ENCODE results near the gene NECAB3. TPM values are rescaled to one million over a fixed set of nuclear protein-coding genes. Genes with fewer than 3 reads are reported as not detected.

The NECAB3 gene
- total RNA-seq, 5 donors from 2014 or later (not counting 1 experiment from before 2014, with no cell fraction given): 8.5 to 33.9 (median 28.9) TPM

GRCh38 chr20:33621717-33622400, 52.4 kb downstream of the NECAB3 start:
- 100% methylated on average over 1 of the region's 4 CpGs for WGBS (ENCODE audit: insufficient coverage)
- no peaks in the 10 kb centered on the region for H3K9me3 ChIP-seq
- Mint-ChIP-seq H3K27me3 (no peaks in the 10 kb centered on the region), H3K4me1 (peaks cover 18 to 31% (median 30%) of the 10 kb centered on the region in 3 donors), H3K36me3 (peaks cover 52% of the 10 kb centered on the region), H3K4me3 (no peak overlapping the region), H3K27ac (peak overlapping the region in 1 of 2 donors; percentile 22), H3K9me3 (peaks cover 0 to 3% (median 0%) of the 10 kb centered on the region in 3 donors)
- no peak overlapping the region for H3K4me3 ChIP-seq (ENCODE audit: control insufficient read depth in 1 of 2, extremely low read depth in 1 of 2, low read length in 1 of 2)
- H3K27me3 ChIP-seq (replicated peaks in 1 of 2; ENCODE audit: control insufficient read depth in 2 of 2, extremely low read depth in 1 of 2, insufficient read depth in 2 of 2, low read length in 1 of 2): no peaks in the 10 kb centered on the region
- ChIA-PET CTCF (interaction anchor here in 1 of 2 donors (0.6 kb wide), 1 partner anchor 245 kb away, joined by 4 read pairs; no protein-coding TSS in a partner anchor), POLR2A (no interaction called here)
- H3K4me1 ChIP-seq (ENCODE audit: control insufficient read depth in 1 of 2, extremely low read depth in 1 of 2, insufficient read depth in 2 of 2, low read length in 2 of 2): peaks cover 3 to 25% of the 10 kb centered on the region in 2 experiments
- no peak overlapping the region for H3K27ac ChIP-seq (ENCODE audit: low read length)
- no peak for ATAC-seq (replicated peaks in 1 of 4)
- DNase-seq: no peak
- peaks cover 4 to 33% of the 10 kb centered on the region in 2 donors for H3K36me3 ChIP-seq (ENCODE audit: control insufficient read depth in 2 of 2, extremely low read depth in 1 of 2, insufficient read depth in 1 of 2, low read length in 1 of 2)

- no peak overlapping the region for H3K4me3 Mint-ChIP-seq
- H3K27me3 Mint-ChIP-seq: no peaks in the 10 kb centered on the region
- H3K9me3 Mint-ChIP-seq: no peaks in the 10 kb centered on the region
- no peak overlapping the region for H3K4me3 ChIP-seq (ENCODE audit: control insufficient read depth in 1 of 2, extremely low read depth in 1 of 2, low read length in 1 of 2)
- ChIA-PET POLR2A (no interaction called here), CTCF (no interaction called here)
- H3K27me3 ChIP-seq (replicated peaks in 1 of 2; ENCODE audit: control insufficient read depth in 2 of 2, extremely low read depth in 1 of 2, insufficient read depth in 2 of 2, low read length in 1 of 2): no peaks in the 10 kb centered on the region
- no peaks in the 10 kb centered on the region for H3K4me1 ChIP-seq (ENCODE audit: control insufficient read depth in 1 of 2, extremely low read depth in 1 of 2, insufficient read depth in 2 of 2, low read length in 2 of 2)
- no CpG with 5 or more reads among the region's 4 CpGs for WGBS (ENCODE audit: insufficient coverage)
- H3K9me3 ChIP-seq: no peaks in the 10 kb centered on the region
- peaks cover 10 to 67% of the 10 kb centered on the region in 2 donors for H3K36me3 ChIP-seq (ENCODE audit: control insufficient read depth in 2 of 2, extremely low read depth in 1 of 2, insufficient read depth in 1 of 2, low read length in 1 of 2)
- no peak overlapping the region for H3K27ac ChIP-seq (ENCODE audit: low read length)
- no peak overlapping the region for H3K27ac Mint-ChIP-seq
- no peak for ATAC-seq (replicated peaks in 1 of 4)
- peaks cover 0 to 4% (median 0%) of the 10 kb centered on the region in 3 donors for H3K4me1 Mint-ChIP-seq
- DNase-seq: no peak
- peaks cover 60% of the 10 kb centered on the region for H3K36me3 Mint-ChIP-seq
Measured at GRCh38 chr20:33612001-33612400, 62.2 kb downstream of the NECAB3 start.

- no peak overlapping the region for H3K27ac ChIP-seq (ENCODE audit: low read length)
- Mint-ChIP-seq H3K9me3 (no peaks in the 10 kb centered on the region), H3K27ac (no peak overlapping the region), H3K4me1 (peaks cover 0 to 4% (median 0%) of the 10 kb centered on the region in 3 donors), H3K4me3 (no peak overlapping the region), H3K36me3 (peaks cover 61% of the 10 kb centered on the region), H3K27me3 (no peaks in the 10 kb centered on the region)
- no peaks in the 10 kb centered on the region for H3K4me1 ChIP-seq (ENCODE audit: control insufficient read depth in 1 of 2, extremely low read depth in 1 of 2, insufficient read depth in 2 of 2, low read length in 2 of 2)
- ChIA-PET POLR2A (no interaction called here), CTCF (no interaction called here)
- WGBS (ENCODE audit: insufficient coverage): 93% methylated on average over 3 of the region's 5 CpGs
- ATAC-seq (replicated peaks in 1 of 4) (no peak), DNase-seq (no peak)
- no peak overlapping the region for H3K4me3 ChIP-seq (ENCODE audit: control insufficient read depth in 1 of 2, extremely low read depth in 1 of 2, low read length in 1 of 2)
- peaks cover 10 to 68% of the 10 kb centered on the region in 2 donors for H3K36me3 ChIP-seq (ENCODE audit: control insufficient read depth in 2 of 2, extremely low read depth in 1 of 2, insufficient read depth in 1 of 2, low read length in 1 of 2)
- no peaks in the 10 kb centered on the region for H3K9me3 ChIP-seq
- H3K27me3 ChIP-seq (replicated peaks in 1 of 2; ENCODE audit: control insufficient read depth in 2 of 2, extremely low read depth in 1 of 2, insufficient read depth in 2 of 2, low read length in 1 of 2): no peaks in the 10 kb centered on the region
Measured at GRCh38 chr20:33611106-33611505, 63.1 kb downstream of the NECAB3 start.

GRCh38 chr20:33609504-33609903, 64.7 kb downstream of the NECAB3 start:
- Histone ChIP-seq H3K36me3 (ENCODE audit: control insufficient read depth in 2 of 2, extremely low read depth in 1 of 2, insufficient read depth in 1 of 2, low read length in 1 of 2) (peaks cover 10 to 53% of the 10 kb centered on the region in 2 donors), H3K4me3 (ENCODE audit: control insufficient read depth in 1 of 2, extremely low read depth in 1 of 2, low read length in 1 of 2) (no peak overlapping the region), H3K9me3 (no peaks in the 10 kb centered on the region), H3K27ac (ENCODE audit: low read length) (no peak overlapping the region), H3K4me1 (ENCODE audit: control insufficient read depth in 1 of 2, extremely low read depth in 1 of 2, insufficient read depth in 2 of 2, low read length in 2 of 2) (no peaks in the 10 kb centered on the region), H3K27me3 (replicated peaks in 1 of 2; ENCODE audit: control insufficient read depth in 2 of 2, extremely low read depth in 1 of 2, insufficient read depth in 2 of 2, low read length in 1 of 2) (no peaks in the 10 kb centered on the region)
- POLR2A ChIA-PET: interaction anchor here in 1 of 2 donors (0.7 kb wide), 1 partner anchor 55 kb away, joined by 3 read pairs; no protein-coding TSS in a partner anchor
- ATAC-seq (replicated peaks in 1 of 4): no peak
- Mint-ChIP-seq H3K27ac (no peak overlapping the region), H3K4me3 (no peak overlapping the region), H3K36me3 (peaks cover 56% of the 10 kb centered on the region), H3K27me3 (no peaks in the 10 kb centered on the region), H3K9me3 (no peaks in the 10 kb centered on the region), H3K4me1 (peaks cover 0 to 4% (median 0%) of the 10 kb centered on the region in 3 donors)
- CTCF ChIA-PET: interaction anchor here in 1 of 2 donors (0.6 kb wide), 1 partner anchor 30 kb away, joined by 7 read pairs; no protein-coding TSS in a partner anchor
- WGBS (ENCODE audit: insufficient coverage): 100% methylated on average over 2 of the region's 2 CpGs
- DNase-seq: no peak

Other genes with a start within 250 kb of the NECAB3 start
- gene SNTA1, start 230.7 kb downstream of the NECAB3 start, total RNA-seq: 1 to 10 TPM; 4.4 to 7.8 (median 5.5) TPM
- 10 to 100 TPM; 25.2 to 34.2 (median 31.0) TPM for gene CBFA2T2, start 184.3 kb downstream of the NECAB3 start, total RNA-seq
- gene C20orf144, start 12.1 kb downstream of the NECAB3 start, total RNA-seq: under 1 TPM in 4 of 5 donors, not detected in 1; 0.16 to 0.26 (median 0.22) TPM
- gene ACTL10, start 7.5 kb downstream of the NECAB3 start, total RNA-seq: 1 to 10 TPM; 1.1 to 7.9 (median 6.1) TPM
- 1 to 10 TPM; 1.8 to 7.4 (median 4.6) TPM for gene E2F1, start 12.0 kb upstream of the NECAB3 start, total RNA-seq
- 10 to 100 TPM in 3 of 5 donors, 1 to 10 TPM in 2; 6.1 to 15.4 (median 13.9) TPM for gene PXMP4, start 45.9 kb upstream of the NECAB3 start, total RNA-seq
- gene ZNF341, start 57.6 kb upstream of the NECAB3 start, total RNA-seq: 1 to 10 TPM; 4.0 to 6.1 (median 5.6) TPM
- 10 to 100 TPM; 45.1 to 64.7 (median 60.8) TPM for gene CHMP4B, start 136.9 kb upstream of the NECAB3 start, total RNA-seq